Panc1 (cell line): ENCODE data around the gene HRH4. TPM values are rescaled to one million over a fixed set of nuclear protein-coding genes. Genes with fewer than 3 reads are reported as not detected.

Experiments
- ATAC-seq: fragments of 200-7000 bp; cut with Tn5 transposase; 2 replicates; pipeline ENCODE4 v1.9.1; 2020; ENCODE audit warnings: mild to moderate bottlenecking, moderate library complexity
- BruUV-seq: library from RNA; stranded (reverse); fragments of 400-500 nt; replicated peaks from 2 replicates; lab custom pipeline; 2021; lab: Mats Ljungman, UMichigan
- CTCF ChIA-PET: fragments of 300-600 bp; sonication (Branson Sonifier 250); formaldehyde crosslinking; loops from one replicate; lab custom pipeline; 2022; ENCODE audit warnings: antibody characterized with exemption; lab: Charles Lee
- POLR2A ChIA-PET: fragments of 300-600 bp; sonication (Branson Sonifier 250); formaldehyde crosslinking; loops from one replicate; lab custom pipeline; 2022; ENCODE audit warnings: antibody characterized with exemption; lab: Charles Lee
- DNase-seq: peaks from one replicate; pipeline ENCODE4 v3.0.0-alpha.2; 2010; ENCODE audit warnings: low read depth, low spot score
- H3K27ac ChIP-seq: 2 replicates; pipeline ENCODE4 v1.5.1; 2011; ENCODE audit warnings: mild to moderate bottlenecking, low read length, inconsistent platforms
- H3K27me3 ChIP-seq: fragments of 200-500 bp; sonication (Bioruptor generic); 2 replicates; pipeline ENCODE4 v1.6.0; 2014; ENCODE audit warnings: low read length, inconsistent platforms; ENCODE audit not compliant: control insufficient read depth, insufficient read depth
- H3K36me3 ChIP-seq: fragments of 200-500 bp; sonication (Bioruptor generic); 2 replicates; pipeline ENCODE4 v1.5.1; 2014; ENCODE audit warnings: inconsistent platforms, mild to moderate bottlenecking, low read length, moderate library complexity; ENCODE audit not compliant: control insufficient read depth, insufficient read depth
- H3K4me1 ChIP-seq: 2 replicates; pipeline ENCODE4 v1.5.1; 2011; ENCODE audit warnings: inconsistent platforms, mild to moderate bottlenecking, low read length, moderate library complexity; ENCODE audit not compliant: control insufficient read depth, insufficient read depth
- H3K4me3 ChIP-seq, 2 experiments: 2 replicates each; pipeline ENCODE4 v1.5.1; 2011 to 2012; ENCODE audit warnings: low read depth in 2 of 2, low read length in 2 of 2, mild to moderate bottlenecking in 2 of 2, inconsistent platforms in 1 of 2, moderate library complexity in 1 of 2
- H3K9me3 ChIP-seq: fragments of 200-500 bp; sonication (Bioruptor generic); 2 replicates; pipeline ENCODE4 v1.5.1; 2014; ENCODE audit warnings: low read depth, mild to moderate bottlenecking, inconsistent platforms, low read length, moderate library complexity; ENCODE audit not compliant: control insufficient read depth, insufficient read depth
- POLR2AphosphoS5 ChIP-seq: IDR thresholded peaks from 2 replicates; pipeline ENCODE4 v1.6.1; 2012; ENCODE audit warnings: mild to moderate bottlenecking, low read depth, low read length, moderate library complexity
- REST ChIP-seq, 2 experiments: IDR thresholded peaks; 2 replicates each; pipeline ENCODE4 v1.6.1; 2011 to 2012; ENCODE audit warnings: low read depth in 2 of 2, control low read depth in 1 of 2, low read length in 1 of 2, mild to moderate bottlenecking in 1 of 2, moderate library complexity in 1 of 2; ENCODE audit not compliant: insufficient read depth in 1 of 2
- SIN3A ChIP-seq: IDR thresholded peaks from 2 replicates; pipeline ENCODE4 v1.6.1; 2012; ENCODE audit warnings: low read depth, mild to moderate bottlenecking, low read length, moderate library complexity, borderline replicate concordance; ENCODE audit not compliant: insufficient read depth
- TCF7L2 ChIP-seq: IDR thresholded peaks from 2 replicates; pipeline ENCODE4 v1.6.1; 2011; ENCODE audit warnings: mild to moderate bottlenecking, low read depth, low read length, inconsistent platforms
- in situ Hi-C: cut with HindIII; loops from 2 replicates; pipeline ENCODE4 v1.10.0; 2016; ENCODE audit warnings: low sequenced_read_pairs, low pct_unique_long_range_greater_than_20kb
- intact Hi-C: fragments of 100-400 bp; cut with micrococcal nuclease; formaldehyde crosslinking; loops from one replicate; pipeline ENCODE4 v1.10.0; 2022; ENCODE audit not compliant: unreplicated experiment
- total RNA-seq: library from RNA; stranded (reverse); gene quantifications from one replicate; pipeline ENCODE4 v1.2.1, GENCODE V29; 2021; ENCODE audit not compliant: unreplicated experiment
- TF ChIP-seq, protein P1 (sequence below): fragments of 450-650 bp; IDR thresholded peaks from 2 replicates; pipeline ENCODE4 v1.5.1; 2017; ENCODE audit warnings: mild to moderate bottlenecking

HRH4 gene
- total RNA-seq, 1 experiment from 2014 or later = not detected

DNA sequence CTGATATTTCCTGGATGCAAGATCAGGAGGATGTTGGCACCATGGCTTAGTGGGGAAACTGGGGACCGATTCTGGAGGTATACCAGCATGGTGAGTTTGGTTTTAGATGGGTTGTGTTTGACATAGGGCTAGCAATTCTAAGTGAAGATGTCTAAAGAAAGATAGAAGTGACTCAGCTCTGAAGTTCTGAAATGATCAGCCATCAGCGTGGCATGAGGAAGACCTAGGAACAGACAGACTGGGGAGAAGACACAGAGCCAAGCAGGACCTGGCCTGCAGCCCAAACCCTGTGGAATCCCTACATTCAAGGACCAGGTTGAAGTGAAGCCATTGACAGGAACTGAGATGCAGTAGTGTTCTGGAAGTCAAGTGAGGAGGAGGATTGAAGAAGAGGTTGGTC, 39.8 kb downstream of the HRH4 start:
- in situ Hi-C loops = no loop called here
- DNase-seq (no peak), ATAC-seq (no peak)
- H3K9me3 ChIP-seq = no peaks in the 10 kb centered on the region
- no TSS peak for BruUV-seq
- POLR2A ChIA-PET = no interaction called here
- intact Hi-C loops = no loop called here
- no peak overlapping the region for H3K4me3 ChIP-seq
- TF ChIP-seq SIN3A (no peak), POLR2AphosphoS5 (no peak), TCF7L2 (no peak), REST (IDR thresholded peaks at IDR 0.05; ENCODE audit: insufficient read depth in 1 of 2, low read depth in 2 of 2, low read length in 1 of 2) (no peak)
- TF ChIP-seq, protein P1, sequence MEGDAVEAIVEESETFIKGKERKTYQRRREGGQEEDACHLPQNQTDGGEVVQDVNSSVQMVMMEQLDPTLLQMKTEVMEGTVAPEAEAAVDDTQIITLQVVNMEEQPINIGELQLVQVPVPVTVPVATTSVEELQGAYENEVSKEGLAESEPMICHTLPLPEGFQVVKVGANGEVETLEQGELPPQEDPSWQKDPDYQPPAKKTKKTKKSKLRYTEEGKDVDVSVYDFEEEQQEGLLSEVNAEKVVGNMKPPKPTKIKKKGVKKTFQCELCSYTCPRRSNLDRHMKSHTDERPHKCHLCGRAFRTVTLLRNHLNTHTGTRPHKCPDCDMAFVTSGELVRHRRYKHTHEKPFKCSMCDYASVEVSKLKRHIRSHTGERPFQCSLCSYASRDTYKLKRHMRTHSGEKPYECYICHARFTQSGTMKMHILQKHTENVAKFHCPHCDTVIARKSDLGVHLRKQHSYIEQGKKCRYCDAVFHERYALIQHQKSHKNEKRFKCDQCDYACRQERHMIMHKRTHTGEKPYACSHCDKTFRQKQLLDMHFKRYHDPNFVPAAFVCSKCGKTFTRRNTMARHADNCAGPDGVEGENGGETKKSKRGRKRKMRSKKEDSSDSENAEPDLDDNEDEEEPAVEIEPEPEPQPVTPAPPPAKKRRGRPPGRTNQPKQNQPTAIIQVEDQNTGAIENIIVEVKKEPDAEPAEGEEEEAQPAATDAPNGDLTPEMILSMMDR = no peak
- H3K4me1 ChIP-seq = no peaks in the 10 kb centered on the region
- H3K27ac ChIP-seq = no peak overlapping the region
- CTCF ChIA-PET = no interaction called here
- no peaks in the 10 kb centered on the region for H3K36me3 ChIP-seq
- no peaks in the 10 kb centered on the region for H3K27me3 ChIP-seq

DNA sequence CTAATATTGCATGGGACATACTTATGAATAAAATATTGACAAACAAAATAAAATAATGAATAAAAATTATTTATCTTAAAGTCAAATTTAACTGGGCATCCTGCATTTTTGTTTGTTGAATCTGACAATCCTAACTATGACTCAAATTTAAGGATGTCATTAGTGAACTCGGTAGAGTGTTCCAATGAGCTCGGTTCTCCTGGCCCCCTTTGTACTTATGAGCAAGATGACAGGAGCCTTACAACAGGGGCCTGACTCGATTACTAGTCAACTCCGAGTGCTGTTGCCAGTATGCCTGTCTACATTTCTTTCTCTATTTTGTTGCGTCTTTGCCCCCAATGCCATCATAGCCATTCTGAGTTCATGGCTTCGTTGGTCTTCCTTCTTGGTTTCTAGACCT, 40.3 kb downstream of the HRH4 start:
- POLR2A ChIA-PET = no interaction called here
- Histone ChIP-seq H3K4me3 (no peak overlapping the region), H3K4me1 (no peaks in the 10 kb centered on the region), H3K27ac (no peak overlapping the region), H3K9me3 (no peaks in the 10 kb centered on the region), H3K36me3 (no peaks in the 10 kb centered on the region), H3K27me3 (no peaks in the 10 kb centered on the region)
- in situ Hi-C loops = no loop called here
- no TSS peak for BruUV-seq
- ATAC-seq (no peak), DNase-seq (no peak)
- no peak for TF ChIP-seq SIN3A
- TF ChIP-seq, protein P1 = no peak
- TF ChIP-seq TCF7L2 = no peak
- TF ChIP-seq POLR2AphosphoS5 = no peak
- TF ChIP-seq REST (IDR thresholded peaks at IDR 0.05; ENCODE audit: insufficient read depth in 1 of 2, low read depth in 2 of 2, low read length in 1 of 2) = no peak
- intact Hi-C loops = no loop called here
- CTCF ChIA-PET = no interaction called here
